HG03039 (cell line): ENCODE data around the gene MROH7.

Experiments
- ATAC-seq: cut with Tn5 transposase; IDR thresholded peaks from one replicate; pipeline ENCODE4 v1.9.1; 2021; ENCODE audit warnings: mild to moderate bottlenecking, moderate library complexity; ENCODE audit not compliant: unreplicated experiment

MROH7 gene

GRCh38 chr1:54694771-54695170 lies 53.2 kb downstream of the MROH7 start:
- no peak for ATAC-seq

GRCh38 chr1:54695221-54695620 lies 53.6 kb downstream of the MROH7 start:
- no peak for ATAC-seq

DNA sequence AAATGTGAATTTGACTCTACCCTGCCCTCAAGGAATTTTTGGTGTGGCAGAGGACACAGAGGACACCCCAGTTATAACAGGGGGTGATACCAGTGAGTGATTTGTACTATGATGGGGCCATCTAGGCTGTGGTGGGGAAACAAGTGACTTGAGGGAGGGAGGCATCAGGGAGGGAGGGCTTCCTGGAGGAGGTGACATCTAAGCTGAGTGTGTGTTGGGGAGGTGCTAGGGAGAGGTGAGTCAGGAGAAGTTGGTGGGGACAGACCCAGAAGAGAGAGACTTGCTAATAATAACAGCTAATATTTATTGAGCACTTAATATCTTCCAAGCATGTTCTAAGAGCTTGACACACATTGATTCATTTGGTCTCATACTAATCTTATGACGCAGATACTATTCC lies 54.2 kb downstream of the MROH7 start:
- ATAC-seq, result no peak

DNA sequence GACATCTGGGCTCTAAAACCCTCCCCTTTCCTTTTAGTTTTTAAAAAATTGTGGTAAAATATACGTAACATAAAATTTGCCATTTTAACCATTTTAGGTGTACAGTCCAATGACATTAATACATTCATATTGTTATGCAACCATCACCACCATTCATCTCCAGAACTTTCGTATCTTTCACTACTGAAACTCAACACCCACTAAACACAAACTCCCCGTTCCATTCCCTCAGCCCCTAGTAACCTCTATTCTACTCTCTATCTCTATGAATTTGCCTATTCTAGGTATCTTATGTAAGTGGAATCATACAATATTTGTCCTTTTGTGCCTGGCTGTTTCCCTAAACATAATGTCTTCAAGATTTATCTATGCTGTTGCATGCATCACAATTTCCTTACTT lies 54.7 kb downstream of the MROH7 start:
- no peak for ATAC-seq

GRCh38 chr1:54697896-54698295 lies 56.3 kb downstream of the MROH7 start:
- no peak for ATAC-seq

DNA sequence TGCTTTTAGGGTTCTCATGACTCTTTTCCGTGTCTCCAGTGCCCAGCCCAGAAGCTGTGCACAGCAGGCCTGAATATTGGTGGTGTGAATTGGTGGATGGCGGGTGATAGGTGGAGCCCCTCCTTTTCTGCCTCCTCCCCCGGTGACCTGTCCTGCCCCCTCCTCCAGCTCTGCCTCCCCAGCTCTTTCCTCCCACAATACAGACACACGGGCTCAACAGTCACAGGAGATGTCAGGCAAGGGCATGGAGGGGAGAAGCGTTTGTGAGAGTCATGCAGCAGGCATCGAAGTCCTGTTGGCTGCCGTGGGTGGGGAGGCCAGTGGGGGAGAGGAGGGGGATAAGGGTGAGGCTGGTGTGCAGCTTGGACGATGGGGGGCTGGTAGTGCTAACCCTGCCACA lies 56.8 kb downstream of the MROH7 start:
- ATAC-seq, result no peak

- ATAC-seq, result no peak
These were observed 58.4 kb downstream of the MROH7 start for GRCh38 chr1:54699936-54700525.

GRCh38 chr1:54701066-54701465 lies 59.5 kb downstream of the MROH7 start:
- no peak for ATAC-seq

- no peak for ATAC-seq
These were observed 60.4 kb downstream of the MROH7 start for GRCh38 chr1:54701996-54702395.

DNA sequence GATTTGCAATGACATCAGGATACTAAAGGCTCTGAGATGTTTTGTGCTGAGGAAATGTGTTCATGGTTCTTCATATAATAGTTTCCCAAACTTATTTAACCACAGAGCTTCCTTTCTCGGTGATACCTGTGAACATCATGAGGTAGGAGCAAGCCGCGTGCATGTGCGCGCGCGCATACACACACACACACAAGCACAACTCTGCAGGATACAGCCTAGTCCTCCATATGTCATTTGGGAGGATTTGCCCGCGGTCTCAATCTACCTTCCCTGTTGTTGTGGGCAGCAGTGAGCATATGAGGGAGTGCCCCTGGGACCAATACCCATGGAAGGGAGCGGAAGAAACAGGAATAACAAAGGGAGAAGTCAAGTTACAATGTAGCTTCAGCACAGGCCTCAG lies 61.9 kb downstream of the MROH7 start:
- ATAC-seq, result no peak

DNA sequence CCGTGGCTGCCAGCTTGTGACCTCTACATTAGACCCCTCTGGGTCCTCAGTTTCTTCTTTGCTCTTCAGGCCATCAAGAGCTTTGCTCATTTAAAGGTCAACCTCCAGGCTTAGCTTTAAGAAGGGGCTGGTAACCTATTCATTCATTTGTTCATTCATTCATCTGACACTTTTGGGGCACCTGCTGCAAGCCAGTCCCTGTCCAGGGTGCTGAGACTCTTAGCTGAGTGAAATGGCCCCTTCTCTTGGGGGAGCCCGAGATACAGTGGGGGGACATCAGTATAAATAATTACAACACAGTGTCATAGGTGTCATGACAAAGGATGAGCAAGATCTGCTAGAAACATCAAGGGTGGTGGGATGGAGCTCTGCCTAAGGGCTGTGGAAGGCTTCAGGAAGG lies 63.6 kb downstream of the MROH7 start:
- no peak for ATAC-seq

DNA sequence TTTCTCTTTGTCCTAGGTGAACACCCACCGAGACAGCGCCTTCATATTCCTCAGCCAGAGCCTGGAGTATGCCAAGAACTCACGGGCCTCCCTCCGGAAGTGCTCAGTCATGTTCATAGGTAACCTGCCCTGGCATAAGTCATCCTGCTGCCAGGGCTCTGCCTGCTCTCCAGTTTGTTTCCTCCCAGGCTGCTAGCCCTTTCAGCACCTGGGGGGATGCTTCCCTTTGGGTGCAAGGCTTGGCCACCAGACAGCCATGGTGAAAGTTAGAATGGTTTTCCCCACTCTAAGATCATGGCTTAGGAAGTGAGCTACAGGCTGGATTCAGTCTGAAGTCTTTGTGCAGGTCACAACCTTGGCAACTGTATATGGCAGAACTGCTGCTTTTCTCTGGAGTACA lies 64.8 kb downstream of the MROH7 start:
- ATAC-seq, result no peak

- ATAC-seq, result no peak
These were observed 66.8 kb downstream of the MROH7 start for GRCh38 chr1:54708385-54708784.

DNA sequence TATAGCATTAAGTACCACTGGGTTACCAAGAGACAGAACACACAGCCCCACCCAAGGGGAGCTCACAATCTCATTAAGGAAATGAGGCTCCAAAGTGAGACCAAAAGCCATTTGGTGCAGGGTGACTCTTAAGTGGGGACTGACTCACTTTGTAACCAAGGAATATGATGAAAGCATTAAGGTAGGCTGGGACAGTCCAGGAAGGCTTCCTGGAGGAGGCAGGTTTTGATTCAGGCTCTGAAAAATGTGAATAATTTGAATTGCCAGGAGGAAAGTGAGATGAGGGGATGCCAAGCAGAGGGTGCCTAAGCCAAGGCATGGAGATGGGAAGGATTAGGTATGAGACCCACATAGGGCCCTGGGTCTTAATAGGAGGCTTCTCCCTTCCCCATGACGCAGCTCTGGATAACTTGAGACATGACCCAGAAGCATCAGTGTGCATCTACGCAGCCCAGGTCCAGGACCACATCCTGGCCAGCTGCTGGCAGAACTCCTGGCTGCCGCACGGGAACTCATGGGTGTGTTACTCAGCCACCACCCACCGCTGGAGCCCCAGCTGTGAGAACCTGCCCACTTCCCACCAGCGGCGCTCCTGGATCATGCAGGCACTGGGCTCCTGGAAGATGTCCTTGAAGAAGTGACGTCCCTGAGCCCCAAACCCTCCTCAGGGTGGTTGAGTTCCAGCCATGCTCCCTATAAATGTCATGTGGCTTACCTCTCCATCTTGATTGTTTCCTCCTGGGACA lies 68.1 kb downstream of the MROH7 start:
- ATAC-seq, result no peak

GRCh38 chr1:54710434-54710833 lies 68.8 kb downstream of the MROH7 start:
- no peak for ATAC-seq

DNA sequence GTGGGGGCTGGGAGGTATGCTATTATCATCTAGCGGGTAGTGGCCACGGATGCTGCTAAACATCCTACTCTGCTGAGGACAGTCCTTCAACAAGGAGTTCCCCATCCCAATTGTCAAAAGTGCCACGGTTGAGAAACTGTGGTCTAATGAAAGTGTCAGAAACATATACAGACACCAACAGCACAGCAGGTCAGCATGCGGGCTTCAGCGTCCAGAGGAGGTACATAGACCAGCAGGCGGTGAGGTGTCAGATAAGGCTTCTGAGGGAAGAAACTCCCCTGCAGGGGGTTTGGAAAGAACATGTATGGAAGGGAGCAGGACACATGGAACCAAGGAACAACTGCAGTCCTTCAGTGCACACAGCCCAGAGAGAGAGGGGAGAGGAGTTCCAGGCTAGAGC lies 69.3 kb downstream of the MROH7 start:
- ATAC-seq, result no peak

- no peak for ATAC-seq
These were observed 70.0 kb downstream of the MROH7 start for GRCh38 chr1:54711536-54711935.

DNA sequence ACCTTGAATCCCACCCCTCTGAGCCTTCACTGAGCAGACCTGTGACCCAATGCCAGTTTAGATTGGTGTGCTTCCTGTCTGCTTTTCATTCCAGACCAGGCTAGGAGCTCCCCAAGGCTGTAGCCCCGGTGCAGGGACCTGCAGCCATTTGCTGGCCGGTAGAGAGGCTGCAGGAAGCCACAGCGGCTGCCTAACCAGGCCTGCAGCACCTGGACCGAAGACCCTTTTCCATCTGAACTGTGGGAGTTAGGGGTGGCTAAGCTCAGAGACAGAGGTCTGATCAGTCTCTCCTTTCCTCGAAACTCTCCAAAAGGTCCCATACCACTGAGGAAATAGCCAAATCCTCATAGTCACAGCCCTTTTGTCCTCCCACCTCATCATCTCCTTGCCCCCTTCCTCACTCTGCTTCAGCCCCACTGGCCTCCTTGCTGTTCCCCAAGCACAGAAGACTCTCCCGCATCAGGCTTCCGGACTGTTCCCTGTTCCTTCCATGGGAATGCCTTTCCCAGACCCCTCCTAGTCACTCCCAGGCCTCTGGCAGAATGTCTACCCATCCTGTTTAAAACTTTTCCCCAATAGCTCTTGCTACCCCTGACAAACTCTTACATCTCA lies 73.4 kb downstream of the MROH7 start:
- ATAC-seq, result no peak

- peak; percentile 91 for ATAC-seq
These were observed 74.1 kb downstream of the MROH7 start, which contains the start of gene TTC4 for GRCh38 chr1:54715493-54716298. TTC4 (plus strand) TSS chr1:54715861; CDS start chr1:54715909, 48 bp downstream.

- ATAC-seq, result no peak
These were observed 74.9 kb downstream of the MROH7 start for GRCh38 chr1:54716299-54717047.

DNA sequence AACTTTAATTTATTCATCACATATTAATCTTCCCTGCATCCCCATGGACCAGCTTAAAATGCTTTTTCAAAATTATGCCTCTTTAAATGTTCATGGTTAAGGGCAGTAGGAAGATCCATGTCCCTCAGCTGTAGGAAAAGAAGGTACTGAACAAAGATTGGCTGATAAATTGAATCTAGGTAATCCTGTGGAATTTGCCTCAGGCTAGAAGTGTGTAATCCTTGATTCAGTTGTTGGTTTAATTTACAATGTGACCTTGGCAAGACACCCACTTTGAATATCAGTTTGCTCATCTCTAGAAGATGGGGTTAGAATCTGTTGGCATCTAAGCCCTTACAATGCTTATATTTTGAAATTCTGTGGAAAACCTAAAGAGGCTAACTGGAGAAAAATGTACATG lies 80.1 kb downstream of the MROH7 start:
- no peak for ATAC-seq
